Epithelial cell of esophagus (primary cell): ENCODE results near the gene ZNF770.

Experiments
- DNase-seq: peaks from one replicate; pipeline ENCODE4 v3.0.0; 2010; ENCODE audit warnings: low read depth
- H3K4me3 ChIP-seq: 2 replicates; pipeline ENCODE4 v1.5.1; 2011; ENCODE audit warnings: mild to moderate bottlenecking, low read length, control low read depth
- CTCF ChIP-seq: IDR thresholded peaks from 2 replicates; pipeline ENCODE4 v1.5.1; 2011; ENCODE audit warnings: low read depth, mild to moderate bottlenecking, low read length, control low read depth, inconsistent platforms; ENCODE audit not compliant: insufficient read depth; ENCODE audit errors: missing control alignments

Gene ZNF770, protein sequence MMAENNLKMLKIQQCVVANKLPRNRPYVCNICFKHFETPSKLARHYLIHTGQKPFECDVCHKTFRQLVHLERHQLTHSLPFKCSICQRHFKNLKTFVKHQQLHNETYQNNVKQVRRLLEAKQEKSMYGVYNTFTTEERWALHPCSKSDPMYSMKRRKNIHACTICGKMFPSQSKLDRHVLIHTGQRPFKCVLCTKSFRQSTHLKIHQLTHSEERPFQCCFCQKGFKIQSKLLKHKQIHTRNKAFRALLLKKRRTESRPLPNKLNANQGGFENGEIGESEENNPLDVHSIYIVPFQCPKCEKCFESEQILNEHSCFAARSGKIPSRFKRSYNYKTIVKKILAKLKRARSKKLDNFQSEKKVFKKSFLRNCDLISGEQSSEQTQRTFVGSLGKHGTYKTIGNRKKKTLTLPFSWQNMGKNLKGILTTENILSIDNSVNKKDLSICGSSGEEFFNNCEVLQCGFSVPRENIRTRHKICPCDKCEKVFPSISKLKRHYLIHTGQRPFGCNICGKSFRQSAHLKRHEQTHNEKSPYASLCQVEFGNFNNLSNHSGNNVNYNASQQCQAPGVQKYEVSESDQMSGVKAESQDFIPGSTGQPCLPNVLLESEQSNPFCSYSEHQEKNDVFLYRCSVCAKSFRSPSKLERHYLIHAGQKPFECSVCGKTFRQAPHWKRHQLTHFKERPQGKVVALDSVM

DNA sequence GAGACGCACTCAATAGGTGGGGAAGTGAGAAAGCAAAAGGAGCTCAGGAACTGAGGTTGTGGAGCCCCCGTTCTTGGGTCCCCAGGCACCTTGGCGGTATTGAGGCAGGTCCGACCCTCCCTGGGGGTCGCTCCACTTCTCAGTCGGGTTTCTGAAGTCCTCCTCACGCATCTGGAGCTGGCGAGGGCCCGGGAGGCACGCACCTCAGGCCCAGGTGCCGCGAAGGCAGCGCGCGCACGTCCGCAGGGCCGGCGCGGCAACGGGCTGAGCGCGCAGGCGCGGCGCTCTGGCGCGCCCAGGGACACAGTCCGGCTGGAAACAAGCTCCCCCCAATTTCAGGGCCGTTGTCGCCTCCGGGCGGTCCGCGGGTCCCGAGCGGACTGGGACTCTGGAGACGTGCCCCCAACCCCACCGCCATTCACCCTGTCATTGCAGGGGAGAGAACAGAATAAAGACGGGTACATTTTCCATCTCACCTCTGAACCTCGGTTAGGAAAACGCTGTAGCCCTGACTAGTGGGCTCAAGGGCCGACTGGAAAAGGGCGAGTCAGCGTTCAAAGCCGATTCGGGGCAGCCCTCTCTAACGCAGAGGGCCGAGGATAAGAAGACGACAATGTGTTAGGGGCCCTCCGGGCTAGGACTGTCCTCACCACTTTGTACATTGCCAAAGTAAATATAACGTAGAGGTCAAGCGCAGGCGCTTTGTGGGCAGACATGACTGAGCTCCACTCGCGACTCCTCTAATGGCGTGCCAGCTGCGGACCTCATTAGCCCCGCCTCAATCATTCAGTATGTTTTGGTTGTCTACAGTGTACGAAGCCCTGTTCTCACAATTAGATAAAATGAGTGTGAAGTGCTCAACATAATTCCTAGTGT lies at the start of gene ZNF770:
ZNF770 (minus strand) TSS at position 261 of the 876 bp plus-strand sequence. CDS start 4,853 bp downstream, outside the sequence.
- H3K4me3 ChIP-seq = peak within 1 kb of the TSS; percentile 61
- TF ChIP-seq CTCF = no peak
- peak; percentile 80 for DNase-seq

GRCh38 chr15:35028235-35028984 lies 40.3 kb upstream of the ZNF770 start:
- DNase-seq = no peak
- TF ChIP-seq CTCF = no peak
- no peak overlapping the region for H3K4me3 ChIP-seq

- no peak for TF ChIP-seq CTCF
- peak; percentile 64 for DNase-seq
- no peak overlapping the region for H3K4me3 ChIP-seq
Measured at GRCh38 chr15:35023804-35024203, 35.7 kb upstream of the ZNF770 start.

GRCh38 chr15:35020974-35021373 lies 32.9 kb upstream of the ZNF770 start:
- DNase-seq = no peak
- TF ChIP-seq CTCF = no peak
- no peak overlapping the region for H3K4me3 ChIP-seq

GRCh38 chr15:35019404-35020327 lies 31.6 kb upstream of the ZNF770 start:
- TF ChIP-seq CTCF = no peak
- peak; percentile 44 for DNase-seq

DNA sequence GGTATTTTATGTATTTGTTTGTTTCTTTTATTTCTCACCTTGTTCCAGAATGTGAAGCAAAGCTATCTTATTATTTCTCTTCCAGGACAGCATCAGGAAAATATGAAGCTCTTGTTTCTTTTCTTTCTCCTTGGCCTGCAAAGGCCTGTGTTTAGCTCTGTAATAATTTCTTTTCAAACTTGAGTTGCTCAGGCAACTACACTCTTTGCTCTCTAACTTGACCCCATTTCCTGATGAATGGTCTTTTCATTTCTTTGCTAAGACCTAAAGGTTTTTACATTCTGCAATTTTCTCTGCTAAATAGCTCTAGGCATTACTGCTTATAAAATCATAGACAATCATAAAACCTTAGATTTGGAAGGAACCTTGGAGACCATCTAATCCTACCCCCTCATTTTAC lies 26.2 kb upstream of the ZNF770 start:
- no peak for TF ChIP-seq CTCF

More at GRCh38 chr15:35019404-35020327, 31.6 kb upstream of the ZNF770 start:
- H3K4me3 ChIP-seq = no peak overlapping the region

More for the DNA sequence above, 26.2 kb upstream of the ZNF770 start:
- no peak overlapping the region for H3K4me3 ChIP-seq
- no peak for DNase-seq
